ENCODE data around the gene SPACA5. TPM values are rescaled to one million over a fixed set of nuclear protein-coding genes. Genes with fewer than 3 reads are reported as not detected.

Gene SPACA5
- total RNA-seq, 1 experiment from 2014 or later, result not detected

GRCh38 chrX:48046846-48047245 is 40.1 kb downstream of the SPACA5 start:
- DNase-seq, result no peak
- Histone ChIP-seq H3K4me1 (no peaks in the 10 kb centered on the region), H3K36me3 (ENCODE audit: control insufficient read depth, insufficient read depth, low read length) (no peaks in the 10 kb centered on the region), H3K9me3 (no peaks in the 10 kb centered on the region), H3K27me3 (replicated peaks; ENCODE audit: control insufficient read depth, insufficient read depth, low read length) (no peaks in the 10 kb centered on the region), H3K4me3 (ENCODE audit: low read depth, low read length) (no peak overlapping the region)
- ChIA-PET POLR2A (no interaction called here), CTCF (no interaction called here)
- no TSS peak for BruUV-seq (replicated peaks)
- peaks cover 14% of the 10 kb centered on the region for H3K4me1 Mint-ChIP-seq (ENCODE audit: low read depth, unreplicated experiment)
- H3K9me3 Mint-ChIP-seq (ENCODE audit: unreplicated experiment), result peaks cover 13% of the 10 kb centered on the region
- H3K36me3 Mint-ChIP-seq (ENCODE audit: insufficient read depth, unreplicated experiment), result peaks cover 6% of the 10 kb centered on the region
- no peaks in the 10 kb centered on the region for H3K27me3 Mint-ChIP-seq (ENCODE audit: insufficient read depth, unreplicated experiment)
- TF ChIP-seq, protein P1, sequence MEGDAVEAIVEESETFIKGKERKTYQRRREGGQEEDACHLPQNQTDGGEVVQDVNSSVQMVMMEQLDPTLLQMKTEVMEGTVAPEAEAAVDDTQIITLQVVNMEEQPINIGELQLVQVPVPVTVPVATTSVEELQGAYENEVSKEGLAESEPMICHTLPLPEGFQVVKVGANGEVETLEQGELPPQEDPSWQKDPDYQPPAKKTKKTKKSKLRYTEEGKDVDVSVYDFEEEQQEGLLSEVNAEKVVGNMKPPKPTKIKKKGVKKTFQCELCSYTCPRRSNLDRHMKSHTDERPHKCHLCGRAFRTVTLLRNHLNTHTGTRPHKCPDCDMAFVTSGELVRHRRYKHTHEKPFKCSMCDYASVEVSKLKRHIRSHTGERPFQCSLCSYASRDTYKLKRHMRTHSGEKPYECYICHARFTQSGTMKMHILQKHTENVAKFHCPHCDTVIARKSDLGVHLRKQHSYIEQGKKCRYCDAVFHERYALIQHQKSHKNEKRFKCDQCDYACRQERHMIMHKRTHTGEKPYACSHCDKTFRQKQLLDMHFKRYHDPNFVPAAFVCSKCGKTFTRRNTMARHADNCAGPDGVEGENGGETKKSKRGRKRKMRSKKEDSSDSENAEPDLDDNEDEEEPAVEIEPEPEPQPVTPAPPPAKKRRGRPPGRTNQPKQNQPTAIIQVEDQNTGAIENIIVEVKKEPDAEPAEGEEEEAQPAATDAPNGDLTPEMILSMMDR (IDR thresholded peaks at IDR 0.05; ENCODE audit: insufficient read depth in 1 of 2, low read depth in 1 of 2, low read length in 1 of 2, severe bottlenecking in 1 of 2, unreplicated experiment in 1 of 2), result no peak
- H3K27ac Mint-ChIP-seq (ENCODE audit: unreplicated experiment), result no peak overlapping the region
- no peak overlapping the region for H3K4me3 Mint-ChIP-seq (ENCODE audit: unreplicated experiment)
- intact Hi-C loops (cut with micrococcal nuclease; ENCODE audit: unreplicated experiment), result no loop called here

DNA sequence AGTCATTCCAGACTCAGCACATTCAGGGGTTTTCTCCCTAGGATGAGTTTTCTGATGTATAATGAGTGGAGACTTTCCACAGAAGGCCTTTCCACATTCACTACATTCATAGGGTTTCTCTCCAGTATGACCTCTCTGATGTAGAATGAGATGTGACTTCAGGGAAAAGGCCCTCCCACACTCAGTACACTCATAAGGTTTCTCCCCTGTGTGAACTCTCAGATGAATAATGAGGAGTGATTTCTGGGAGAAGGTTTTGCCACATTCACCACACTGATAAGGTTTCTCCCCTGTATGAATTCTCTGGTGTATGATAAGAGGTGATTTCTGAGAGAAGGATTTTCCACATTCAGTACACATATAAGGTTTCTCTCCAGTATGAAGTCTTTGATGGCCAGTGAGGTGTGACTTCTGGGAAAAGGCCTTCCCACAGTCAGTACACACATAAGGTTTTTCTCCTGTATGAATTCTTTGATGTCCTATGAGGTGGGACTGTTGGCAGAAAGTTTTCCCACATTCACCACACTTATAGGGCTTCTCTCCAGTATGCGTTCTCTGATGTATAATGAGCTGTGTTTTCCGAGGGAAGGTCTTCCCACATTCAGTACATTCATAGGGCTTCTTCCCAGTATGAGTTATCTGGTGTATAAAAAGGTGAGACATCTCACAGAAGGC is 52.0 kb downstream of the SPACA5 start:
- no peaks in the 10 kb centered on the region for H3K9me3 Mint-ChIP-seq (ENCODE audit: unreplicated experiment)
- H3K9me3 ChIP-seq, result no peaks in the 10 kb centered on the region
- H3K27ac Mint-ChIP-seq (ENCODE audit: unreplicated experiment), result no peak overlapping the region
- BruUV-seq (replicated peaks), result no TSS peak
- H3K36me3 ChIP-seq (ENCODE audit: control insufficient read depth, insufficient read depth, low read length), result no peaks in the 10 kb centered on the region
- TF ChIP-seq, protein P1 (IDR thresholded peaks at IDR 0.05; ENCODE audit: insufficient read depth in 1 of 2, low read depth in 1 of 2, low read length in 1 of 2, severe bottlenecking in 1 of 2, unreplicated experiment in 1 of 2), result no peak
- no peaks in the 10 kb centered on the region for H3K36me3 Mint-ChIP-seq (ENCODE audit: insufficient read depth, unreplicated experiment)
- H3K4me1 ChIP-seq, result no peaks in the 10 kb centered on the region
- H3K4me3 Mint-ChIP-seq (ENCODE audit: unreplicated experiment), result no peak overlapping the region
- no peaks in the 10 kb centered on the region for H3K27me3 Mint-ChIP-seq (ENCODE audit: insufficient read depth, unreplicated experiment)
- no peak for DNase-seq
- no peak overlapping the region for H3K4me3 ChIP-seq (ENCODE audit: low read depth, low read length)
- POLR2A ChIA-PET, result no interaction called here
- CTCF ChIA-PET, result no interaction called here
- no peaks in the 10 kb centered on the region for H3K4me1 Mint-ChIP-seq (ENCODE audit: low read depth, unreplicated experiment)
- intact Hi-C loops (cut with micrococcal nuclease; ENCODE audit: unreplicated experiment), result no loop called here
- no peaks in the 10 kb centered on the region for H3K27me3 ChIP-seq (replicated peaks; ENCODE audit: control insufficient read depth, insufficient read depth, low read length)

GRCh38 chrX:48059296-48059639 is 52.5 kb downstream of the SPACA5 start:
- POLR2A ChIA-PET, result no interaction called here
- Mint-ChIP-seq H3K4me1 (ENCODE audit: low read depth, unreplicated experiment) (no peaks in the 10 kb centered on the region), H3K4me3 (ENCODE audit: unreplicated experiment) (no peak overlapping the region), H3K9me3 (ENCODE audit: unreplicated experiment) (no peaks in the 10 kb centered on the region), H3K36me3 (ENCODE audit: insufficient read depth, unreplicated experiment) (no peaks in the 10 kb centered on the region), H3K27ac (ENCODE audit: unreplicated experiment) (no peak overlapping the region), H3K27me3 (ENCODE audit: insufficient read depth, unreplicated experiment) (no peaks in the 10 kb centered on the region)
- Histone ChIP-seq H3K9me3 (no peaks in the 10 kb centered on the region), H3K4me1 (no peaks in the 10 kb centered on the region), H3K36me3 (ENCODE audit: control insufficient read depth, insufficient read depth, low read length) (no peaks in the 10 kb centered on the region), H3K4me3 (ENCODE audit: low read depth, low read length) (no peak overlapping the region), H3K27me3 (replicated peaks; ENCODE audit: control insufficient read depth, insufficient read depth, low read length) (no peaks in the 10 kb centered on the region)
- TF ChIP-seq, protein P1 (IDR thresholded peaks at IDR 0.05; ENCODE audit: insufficient read depth in 1 of 2, low read depth in 1 of 2, low read length in 1 of 2, severe bottlenecking in 1 of 2, unreplicated experiment in 1 of 2), result no peak
- no TSS peak for BruUV-seq (replicated peaks)
- DNase-seq, result no peak
- CTCF ChIA-PET, result interaction anchor here (0.5 kb wide), 1 partner anchor 480 kb away, joined by 5 read pairs; the partner anchor contains the start of gene TBC1D25
- intact Hi-C loops (cut with micrococcal nuclease; ENCODE audit: unreplicated experiment), result no loop called here

Other genes starting within 250 kb of the SPACA5 start
- gene ZNF81, start 170.1 kb upstream of the SPACA5 start, total RNA-seq (2022), result 7.7 and 9.5 TPM in 2 replicates
- gene ZNF182, start 3.0 kb upstream of the SPACA5 start, total RNA-seq (2022), result 3.9 and 4.5 TPM in 2 replicates
- 2.0 and 2.7 TPM in 2 replicates for gene ZNF630, start 64.7 kb downstream of the SPACA5 start, total RNA-seq (2022)
- not detected in 2 replicates for gene SPACA5B, start 123.6 kb downstream of the SPACA5 start, total RNA-seq (2022)
- gene SSX5, start 189.8 kb downstream of the SPACA5 start, total RNA-seq (2022), result not detected in 2 replicates
- not detected in 2 replicates for gene SSX1, start 248.4 kb downstream of the SPACA5 start, total RNA-seq (2022)